Mesendoderm (in vitro differentiated cells): ENCODE measurements around the gene PELI2.

Experiments used
- DNase-seq: peaks from one replicate; pipeline ENCODE4 v3.0.0; 2013
- H2AK5ac ChIP-seq: 2 replicates; pipeline ENCODE4 v1.6.1; 2013; ENCODE audit warnings: low read length, inconsistent platforms
- H2BK120ac ChIP-seq: 2 replicates; pipeline ENCODE4 v1.6.1; 2013; ENCODE audit warnings: low read depth, mild to moderate bottlenecking, low read length, moderate library complexity, mixed read lengths
- H2BK15ac ChIP-seq: replicated peaks from 2 replicates; pipeline ENCODE4 v1.6.1; 2013; ENCODE audit warnings: low read depth, mild to moderate bottlenecking, moderate library complexity
- H2BK5ac ChIP-seq: 2 replicates; pipeline ENCODE4 v1.6.1; 2013; ENCODE audit warnings: low read length, inconsistent platforms
- H3K18ac ChIP-seq: 2 replicates; pipeline ENCODE4 v1.6.1; 2013; ENCODE audit warnings: mild to moderate bottlenecking, low read length, mixed read lengths
- H3K23ac ChIP-seq: one replicate; pipeline ENCODE4 v1.6.1; 2013; ENCODE audit warnings: low read length
- H3K27ac ChIP-seq: 2 replicates; pipeline ENCODE4 v1.5.1; 2013; ENCODE audit warnings: low read depth, mild to moderate bottlenecking, inconsistent platforms, low read length, moderate library complexity
- H3K27me3 ChIP-seq: 2 replicates; pipeline ENCODE4 v1.6.1; 2013; ENCODE audit warnings: low read length, control low read depth, mild to moderate bottlenecking, inconsistent platforms; ENCODE audit not compliant: insufficient read depth, poor library complexity
- H3K36me3 ChIP-seq: 2 replicates; pipeline ENCODE4 v1.6.1; 2013; ENCODE audit warnings: low read length, inconsistent platforms; ENCODE audit not compliant: control insufficient read depth, insufficient read depth
- H3K4ac ChIP-seq: one replicate; pipeline ENCODE4 v1.6.1; 2013; ENCODE audit warnings: low read depth, mild to moderate bottlenecking, low read length, moderate library complexity
- H3K4me1 ChIP-seq: 2 replicates; pipeline ENCODE4 v1.6.1; 2013; ENCODE audit warnings: low read depth, low read length, inconsistent platforms; ENCODE audit not compliant: control insufficient read depth
- H3K4me2 ChIP-seq: 2 replicates; pipeline ENCODE4 v1.6.1; 2013; ENCODE audit warnings: low read length
- H3K4me3 ChIP-seq: 2 replicates; pipeline ENCODE4 v1.5.1; 2013; ENCODE audit warnings: mild to moderate bottlenecking, low read length
- H3K56ac ChIP-seq: one replicate; pipeline ENCODE4 v1.6.1; 2013; ENCODE audit warnings: low read length
- H3K79me1 ChIP-seq: 2 replicates; pipeline ENCODE4 v1.6.1; 2013; ENCODE audit warnings: low read length, inconsistent platforms
- H3K79me2 ChIP-seq: 2 replicates; pipeline ENCODE4 v1.6.1; 2013; ENCODE audit warnings: mild to moderate bottlenecking, low read length; ENCODE audit not compliant: control insufficient read depth, insufficient read depth
- H3K9ac ChIP-seq: 2 replicates; pipeline ENCODE4 v1.6.1; 2013; ENCODE audit warnings: low read length, inconsistent platforms
- H4K5ac ChIP-seq: one replicate; pipeline ENCODE4 v1.6.1; 2013; ENCODE audit warnings: low read length
- H4K8ac ChIP-seq: one replicate; pipeline ENCODE4 v1.6.1; 2013; ENCODE audit warnings: low read depth, mild to moderate bottlenecking, control low read depth, low read length, moderate library complexity
- WGBS: extraction: QIAGEN DNeasy Blood & Tissue Kit; methylation state at CpG from one replicate; pipeline ENCODE4 v1.1.7; 2013; ENCODE audit warnings: low lambda C conversion rate, missing lambda C conversion rate; ENCODE audit not compliant: insufficient coverage; ENCODE audit errors: extremely low coverage; 5-methylcytosine and 5-hydroxymethylcytosine counted together

Gene PELI2

DNA sequence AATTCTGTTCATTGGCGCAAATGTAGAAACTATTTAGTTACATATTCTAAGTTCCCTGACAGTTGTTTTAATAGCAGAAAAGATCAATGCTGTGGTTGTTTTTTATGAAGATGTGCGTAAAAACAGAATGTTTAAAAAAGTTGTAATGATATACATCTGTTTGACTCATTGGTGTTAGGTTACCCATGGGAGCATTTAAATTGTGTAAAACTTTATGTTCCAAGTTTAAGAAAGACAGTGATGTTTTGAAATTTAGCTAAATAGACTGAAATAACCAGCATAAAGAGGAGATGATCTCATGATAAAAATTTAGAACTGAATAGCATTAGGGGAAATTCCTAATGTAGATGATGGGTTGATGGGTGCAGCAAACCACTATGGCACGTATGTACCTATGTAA, 3.6 kb downstream of the PELI2 start:
- H3K9ac ChIP-seq = no peak overlapping the region
- peaks cover 3% of the 10 kb centered on the region for H3K4me1 ChIP-seq
- WGBS = 100% methylated on average over 1 of the region's 3 CpGs
- no peak overlapping the region for H4K5ac ChIP-seq
- H3K4me3 ChIP-seq = no peak overlapping the region
- no peak overlapping the region for H2BK5ac ChIP-seq
- H3K27ac ChIP-seq = no peak overlapping the region
- peaks cover 17% of the 10 kb centered on the region for H3K79me1 ChIP-seq
- no peak overlapping the region for H2BK120ac ChIP-seq
- peaks cover 17% of the 10 kb centered on the region for H3K79me2 ChIP-seq
- H3K36me3 ChIP-seq = no peaks in the 10 kb centered on the region
- no peak overlapping the region for H2AK5ac ChIP-seq
- no peaks in the 10 kb centered on the region for H3K27me3 ChIP-seq
- H3K4me2 ChIP-seq = no peak overlapping the region
- H4K8ac ChIP-seq = no peak overlapping the region
- H3K4ac ChIP-seq = no peak overlapping the region
- DNase-seq = no peak
- no peak overlapping the region for H3K18ac ChIP-seq
- H3K56ac ChIP-seq = no peak overlapping the region
- no peak overlapping the region for H2BK15ac ChIP-seq
- H3K23ac ChIP-seq = no peak overlapping the region

DNA sequence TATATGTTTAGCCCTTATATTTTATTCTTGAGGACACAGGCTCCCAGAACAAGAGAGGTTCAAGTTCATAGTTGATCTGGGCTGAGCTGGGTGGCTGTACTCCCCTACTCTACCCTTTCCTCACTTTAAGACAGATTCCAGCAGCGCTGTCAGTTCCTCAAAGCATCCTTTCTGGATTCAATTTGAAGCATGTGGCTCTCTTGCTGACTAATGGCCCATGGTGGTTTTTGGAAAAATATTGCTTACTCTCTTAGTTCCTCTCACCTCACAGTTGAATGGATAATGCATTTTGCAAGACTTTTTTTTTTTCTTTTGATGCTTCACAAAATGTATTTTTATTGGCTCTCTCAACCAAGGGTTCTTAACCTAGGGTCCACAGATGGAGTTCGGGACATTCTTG, 4.1 kb downstream of the PELI2 start:
- Histone ChIP-seq H2AK5ac (no peak overlapping the region), H3K4ac (no peak overlapping the region), H3K23ac (no peak overlapping the region), H4K5ac (no peak overlapping the region), H3K18ac (no peak overlapping the region), H3K4me3 (no peak overlapping the region), H3K56ac (no peak overlapping the region), H2BK15ac (no peak overlapping the region), H3K79me2 (peaks cover 17% of the 10 kb centered on the region), H3K36me3 (no peaks in the 10 kb centered on the region), H3K4me2 (no peak overlapping the region), H2BK5ac (no peak overlapping the region), H3K27me3 (no peaks in the 10 kb centered on the region), H2BK120ac (no peak overlapping the region), H3K27ac (no peak overlapping the region), H4K8ac (no peak overlapping the region), H3K79me1 (peaks cover 17% of the 10 kb centered on the region), H3K9ac (no peak overlapping the region), H3K4me1 (peaks cover 3% of the 10 kb centered on the region)
- no peak for DNase-seq
- WGBS = no CpG with 5 or more reads among the region's 2 CpGs

DNA sequence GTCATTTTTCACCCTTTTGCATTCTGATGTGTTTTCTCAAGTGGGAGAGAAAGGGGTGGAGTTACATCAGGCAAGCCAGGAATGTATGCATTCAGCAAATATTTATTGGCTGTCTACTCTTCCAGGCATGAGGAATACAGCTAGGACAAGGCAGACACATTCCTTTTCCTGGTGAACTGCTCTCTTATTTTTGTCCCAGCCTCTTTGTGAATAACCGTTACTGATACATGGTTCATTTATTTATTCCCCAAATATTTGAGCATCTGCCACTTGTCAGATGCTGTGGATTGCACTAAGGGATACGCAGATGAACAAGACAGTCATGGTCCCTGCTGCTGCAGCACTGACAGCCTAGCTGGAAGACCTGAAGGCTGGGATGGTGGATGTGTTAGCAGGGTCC, 6.1 kb downstream of the PELI2 start:
- no peaks in the 10 kb centered on the region for H3K27me3 ChIP-seq
- no peak overlapping the region for H3K27ac ChIP-seq
- H2BK5ac ChIP-seq = no peak overlapping the region
- no peak overlapping the region for H4K5ac ChIP-seq
- H3K4ac ChIP-seq = no peak overlapping the region
- no peak overlapping the region for H3K56ac ChIP-seq
- no peak overlapping the region for H2BK120ac ChIP-seq
- H3K4me2 ChIP-seq = no peak overlapping the region
- no peak for DNase-seq
- H2BK15ac ChIP-seq = no peak overlapping the region
- WGBS = no CpG with 5 or more reads among the region's 2 CpGs
- H3K79me2 ChIP-seq = peaks cover 19% of the 10 kb centered on the region
- no peak overlapping the region for H2AK5ac ChIP-seq
- H3K4me1 ChIP-seq = peaks cover 3% of the 10 kb centered on the region
- no peak overlapping the region for H3K18ac ChIP-seq
- no peak overlapping the region for H3K9ac ChIP-seq
- no peak overlapping the region for H3K23ac ChIP-seq
- no peak overlapping the region for H3K4me3 ChIP-seq
- no peaks in the 10 kb centered on the region for H3K36me3 ChIP-seq
- no peak overlapping the region for H4K8ac ChIP-seq
- peaks cover 19% of the 10 kb centered on the region for H3K79me1 ChIP-seq

DNA sequence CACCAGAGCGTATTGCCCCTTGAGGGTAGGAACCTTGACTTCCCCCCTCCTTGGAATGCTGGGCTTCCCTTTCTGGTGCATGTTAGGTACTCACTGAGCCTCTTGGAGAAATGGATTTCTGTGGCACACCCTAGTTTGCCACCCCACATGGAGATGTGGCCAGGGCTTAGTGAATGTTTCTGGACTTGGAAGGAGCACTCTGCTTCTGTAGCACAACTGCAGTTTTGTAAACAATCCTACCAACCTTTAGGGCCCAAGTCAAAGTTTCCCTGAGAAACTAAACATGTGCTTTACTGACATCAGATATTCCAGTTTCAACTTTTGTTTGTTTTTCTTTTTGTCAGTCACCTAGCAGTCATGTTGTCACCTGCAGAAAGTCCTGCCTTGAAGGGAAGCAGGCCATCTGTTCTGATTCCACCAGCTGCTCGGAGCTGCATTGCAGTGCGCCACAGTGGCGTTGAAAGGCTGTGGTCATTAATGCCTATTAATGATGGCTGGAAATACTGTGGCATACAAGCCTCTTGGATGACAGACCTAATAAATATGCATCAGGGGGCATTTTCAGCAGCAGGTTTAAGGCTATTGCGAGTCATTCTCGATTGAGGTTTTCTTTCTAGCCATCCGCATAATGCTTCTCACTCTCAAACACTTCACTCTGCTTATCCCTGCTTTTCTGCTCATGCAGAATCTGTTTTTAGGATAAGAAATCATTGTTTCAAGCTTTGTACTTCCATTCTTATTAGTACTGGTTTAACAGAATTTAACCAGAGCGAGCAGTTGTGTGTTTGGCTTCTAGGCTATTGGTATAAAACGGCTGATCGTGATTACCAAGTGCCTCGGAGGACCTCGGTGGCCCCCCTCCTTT, 7.8 kb downstream of the PELI2 start:
- Histone ChIP-seq H3K4me1 (peaks cover 3% of the 10 kb centered on the region), H3K4me2 (no peak overlapping the region), H3K79me1 (peaks cover 18% of the 10 kb centered on the region), H3K4me3 (no peak overlapping the region), H3K36me3 (no peaks in the 10 kb centered on the region), H3K27me3 (no peaks in the 10 kb centered on the region), H3K27ac (no peak overlapping the region), H2BK120ac (no peak overlapping the region), H2BK15ac (no peak overlapping the region), H2AK5ac (no peak overlapping the region), H4K5ac (no peak overlapping the region), H3K56ac (no peak overlapping the region), H3K23ac (no peak overlapping the region), H4K8ac (no peak overlapping the region), H3K4ac (no peak overlapping the region), H2BK5ac (no peak overlapping the region), H3K79me2 (peaks cover 17% of the 10 kb centered on the region), H3K18ac (no peak overlapping the region), H3K9ac (no peak overlapping the region)
- DNase-seq = no peak
- WGBS = no CpG with 5 or more reads among the region's 12 CpGs

DNA sequence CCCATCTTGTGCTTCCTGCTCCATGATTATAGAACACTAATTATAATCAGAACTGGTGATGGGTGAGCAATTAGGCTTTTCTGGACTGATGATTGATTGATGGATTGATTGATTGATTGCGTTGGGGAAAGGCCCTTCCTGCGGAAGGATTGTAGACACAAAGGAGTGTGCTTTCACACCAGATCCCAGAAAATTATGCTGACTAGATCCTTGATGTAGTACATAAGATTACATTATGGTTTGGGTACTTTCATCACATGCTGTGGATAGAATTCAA, 8.4 kb downstream of the PELI2 start:
- Histone ChIP-seq H3K4ac (no peak overlapping the region), H4K8ac (no peak overlapping the region), H3K27me3 (no peaks in the 10 kb centered on the region), H3K4me2 (no peak overlapping the region), H3K36me3 (no peaks in the 10 kb centered on the region), H3K4me1 (peaks cover 3% of the 10 kb centered on the region), H3K56ac (no peak overlapping the region), H4K5ac (no peak overlapping the region), H3K27ac (no peak overlapping the region), H3K9ac (no peak overlapping the region), H2BK15ac (no peak overlapping the region), H3K79me1 (peaks cover 17% of the 10 kb centered on the region), H2BK120ac (no peak overlapping the region), H3K79me2 (peaks cover 15% of the 10 kb centered on the region), H2AK5ac (no peak overlapping the region), H3K23ac (no peak overlapping the region), H2BK5ac (no peak overlapping the region), H3K4me3 (no peak overlapping the region), H3K18ac (no peak overlapping the region)
- no CpG with 5 or more reads among the region's 2 CpGs for WGBS
- no peak for DNase-seq

DNA sequence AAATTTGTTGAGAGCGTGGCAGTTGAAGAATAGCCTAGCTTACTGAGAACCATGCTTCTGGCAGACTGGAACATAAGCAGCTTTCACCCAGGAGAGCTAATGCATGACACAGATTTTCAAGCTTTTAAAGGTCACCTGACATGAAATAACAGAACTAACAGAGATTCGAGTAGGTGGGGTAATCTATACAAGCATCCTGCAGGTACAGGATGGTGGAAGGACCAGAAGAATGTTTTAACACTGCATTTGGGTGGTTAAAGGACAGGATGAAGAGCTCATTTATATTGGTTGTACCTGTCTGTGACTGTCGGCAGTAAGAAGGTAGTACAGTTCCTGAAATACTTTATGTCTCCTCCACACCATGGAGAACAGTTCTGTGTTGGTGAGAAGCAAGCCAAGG, 8.9 kb downstream of the PELI2 start:
- DNase-seq = no peak
- no peaks in the 10 kb centered on the region for H3K36me3 ChIP-seq
- H3K23ac ChIP-seq = no peak overlapping the region
- H2BK120ac ChIP-seq = no peak overlapping the region
- H3K4me2 ChIP-seq = no peak overlapping the region
- no peak overlapping the region for H3K4ac ChIP-seq
- H2AK5ac ChIP-seq = no peak overlapping the region
- no peak overlapping the region for H2BK15ac ChIP-seq
- H3K27me3 ChIP-seq = no peaks in the 10 kb centered on the region
- H3K18ac ChIP-seq = no peak overlapping the region
- H3K56ac ChIP-seq = no peak overlapping the region
- no peak overlapping the region for H2BK5ac ChIP-seq
- H3K9ac ChIP-seq = no peak overlapping the region
- H3K79me1 ChIP-seq = peaks cover 17% of the 10 kb centered on the region
- H3K4me1 ChIP-seq = peaks cover 3% of the 10 kb centered on the region
- H3K27ac ChIP-seq = no peak overlapping the region
- WGBS = no CpG with 5 or more reads among the region's 3 CpGs
- H3K4me3 ChIP-seq = no peak overlapping the region
- H3K79me2 ChIP-seq = peaks cover 13% of the 10 kb centered on the region
- H4K8ac ChIP-seq = no peak overlapping the region
- no peak overlapping the region for H4K5ac ChIP-seq
